Ishikawa (cell line): ENCODE measurements around the gene BMPR1A.

ENCODE experiments used
- CEBPB ChIP-seq: IDR thresholded peaks from 2 replicates; pipeline ENCODE4 v1.6.1; 2012
- CREB1 ChIP-seq: IDR thresholded peaks from 2 replicates; pipeline ENCODE4 v1.6.1; 2012; ENCODE audit warnings: low read depth
- EGR1 ChIP-seq: IDR thresholded peaks from 2 replicates; pipeline ENCODE4 v1.6.1; 2012
- EP300 ChIP-seq: IDR thresholded peaks from 2 replicates; pipeline ENCODE4 v1.6.1; 2012; ENCODE audit warnings: borderline replicate concordance
- MAX ChIP-seq: IDR thresholded peaks from 2 replicates; pipeline ENCODE4 v1.6.1; 2012
- RAD21 ChIP-seq: IDR thresholded peaks from 2 replicates; pipeline ENCODE4 v1.6.1; 2012; ENCODE audit warnings: low read depth
- REST ChIP-seq: IDR thresholded peaks from 2 replicates; pipeline ENCODE4 v1.6.1; 2012; ENCODE audit warnings: low read depth, mild to moderate bottlenecking
- TAF1 ChIP-seq: IDR thresholded peaks from 2 replicates; pipeline ENCODE4 v1.6.1; 2012; ENCODE audit warnings: low read depth, mild to moderate bottlenecking
- TCF12 ChIP-seq: IDR thresholded peaks from 2 replicates; pipeline ENCODE4 v1.6.1; 2012; ENCODE audit warnings: low read depth
- YY1 ChIP-seq: IDR thresholded peaks from 2 replicates; pipeline ENCODE4 v1.6.1; 2012; ENCODE audit warnings: low read depth

GRCh38 chr10:86971232-86971991 lies 215.0 kb downstream of the BMPR1A start:
- TF ChIP-seq REST = no peak
- TF ChIP-seq RAD21 = no peak
- TF ChIP-seq CREB1 = no peak
- TF ChIP-seq EGR1 = 0 out of 2 replicates have a peak, but pooled peaks have one; percentile 9
- TF ChIP-seq EP300 = peak; percentile 60; the same call in 1 of the 2 replicates
- TF ChIP-seq TAF1 = peak; percentile 61; the same call in 1 of the 2 replicates
- peak; percentile 11; the same call in 1 of the 2 replicates for TF ChIP-seq YY1
- TF ChIP-seq TCF12 = peak; percentile 75
- TF ChIP-seq MAX = peak; percentile 99
- no peak for TF ChIP-seq CEBPB
